ENCODE results near the gene TMEM108. TPM values are rescaled to one million over a fixed set of nuclear protein-coding genes. Genes with fewer than 3 reads are reported as not detected.

TMEM108 gene
- total and polyA plus RNA-seq, 2 of the 4 experiments (the other 2 are of a cell fraction) = 0.18 to 2.2 TPM

DNA sequence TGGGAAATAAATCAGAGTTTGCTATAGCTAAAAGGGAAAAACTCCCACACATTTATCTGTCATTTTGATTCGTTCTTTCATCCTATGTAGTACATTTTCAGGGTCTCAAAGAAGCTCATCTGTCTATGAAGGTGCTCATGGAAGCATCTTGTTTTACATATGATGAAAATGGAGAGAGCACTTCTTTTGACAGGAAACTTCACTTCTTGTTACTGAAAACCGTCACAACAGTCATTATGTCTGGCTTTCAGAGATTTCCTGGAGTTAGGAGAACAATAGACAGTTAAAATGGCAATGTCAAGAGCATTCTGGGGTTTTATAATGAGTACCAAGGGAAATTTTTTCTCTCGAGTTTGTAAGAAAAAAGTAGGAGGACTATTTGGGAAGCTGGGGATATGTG is 83.3 kb downstream of the TMEM108 start:
- Histone ChIP-seq H3K9me3 (ENCODE audit: control insufficient read depth, insufficient read depth, low read length) (no peaks in the 10 kb centered on the region), H2BK5ac (ENCODE audit: low read depth, low read length, poor library complexity, severe bottlenecking) (no peak overlapping the region), H4K5ac (ENCODE audit: low read depth, low read length) (no peak overlapping the region), H4K8ac (ENCODE audit: low read depth in 2 of 2, low read length in 2 of 2) (no peak overlapping the region), H3K4me2 (ENCODE audit: low read depth, low read length) (no peak overlapping the region), H3K36me3 (ENCODE audit: control insufficient read depth, insufficient read depth, low read length) (no peaks in the 10 kb centered on the region), H3K79me1 (ENCODE audit: low read depth in 1 of 2, low read length in 2 of 2) (no peaks in the 10 kb centered on the region), H3K4me3 (ENCODE audit: insufficient read depth, low read depth, low read length) (no peak overlapping the region), H2AFZ (replicated peaks; ENCODE audit: low read length, poor library complexity) (no peak overlapping the region), H3K56ac (ENCODE audit: extremely low read depth, insufficient read depth, low read length) (no peak overlapping the region), H4K91ac (ENCODE audit: insufficient read depth, low read depth, low read length) (no peak overlapping the region), H2AK5ac (ENCODE audit: low read depth, low read length) (no peak overlapping the region), H3K14ac (replicated peaks; ENCODE audit: low read depth, low read length) (no peak overlapping the region), H2BK15ac (ENCODE audit: low read depth, low read length) (no peak overlapping the region), H3K27ac (ENCODE audit: insufficient read depth, low read length) (no peak overlapping the region), H3K9ac (ENCODE audit: low read depth, low read length) (no peak overlapping the region), H3K4me1 (ENCODE audit: control insufficient read depth, insufficient read depth, low read length) (no peaks in the 10 kb centered on the region), H3K9me1 (ENCODE audit: insufficient read depth, low read length) (no peaks in the 10 kb centered on the region), H3K4ac (ENCODE audit: low read depth, low read length) (no peak overlapping the region), H2BK120ac (ENCODE audit: low read depth, low read length) (no peak overlapping the region), H3K23ac (ENCODE audit: low read depth, low read length) (no peak overlapping the region), H2AK9ac (replicated peaks; ENCODE audit: low read depth, low read length, poor library complexity) (no peak overlapping the region), H3K18ac (ENCODE audit: low read depth, low read length) (no peak overlapping the region), H4K20me1 (ENCODE audit: insufficient read depth, low read length) (no peaks in the 10 kb centered on the region), H3K27me3 (ENCODE audit: control insufficient read depth, insufficient read depth, low read length) (no peaks in the 10 kb centered on the region; the same call in 1 of the 2 replicates), H2BK20ac (ENCODE audit: low read depth, low read length) (no peak overlapping the region)
- dilution Hi-C loops (cut with HindIII; ENCODE audit: low sequenced_read_pairs, unreplicated experiment) (no loop called here), intact Hi-C loops (cut with micrococcal nuclease) (no loop called here), in situ Hi-C loops (cut with MboI; ENCODE audit: low sequenced_read_pairs) (no loop called here)
- DNase-seq (no peak), ATAC-seq (ENCODE audit: low read depth) (no peak)
- ChIA-PET POLR2A (ENCODE audit: unreplicated experiment) (no interaction called here), CTCF (interaction anchor here (0.6 kb wide), 2 partner anchors 12 to 219 kb away, joined by 3 read pairs; no protein-coding TSS in a partner anchor)
- WGBS, 2 experiments (ENCODE audit: extremely low coverage in 2 of 2, insufficient read length in 1 of 2) = no CpG with 5 or more reads among the region's 3 CpGs
- TF ChIP-seq NFE2L2 (IDR thresholded peaks at IDR 0.05; ENCODE audit: low read depth, low read length) (no peak), MAZ (IDR thresholded peaks at IDR 0.05; ENCODE audit: borderline replicate concordance, low read depth, low read length) (no peak)
- TF ChIP-seq, protein P1, sequence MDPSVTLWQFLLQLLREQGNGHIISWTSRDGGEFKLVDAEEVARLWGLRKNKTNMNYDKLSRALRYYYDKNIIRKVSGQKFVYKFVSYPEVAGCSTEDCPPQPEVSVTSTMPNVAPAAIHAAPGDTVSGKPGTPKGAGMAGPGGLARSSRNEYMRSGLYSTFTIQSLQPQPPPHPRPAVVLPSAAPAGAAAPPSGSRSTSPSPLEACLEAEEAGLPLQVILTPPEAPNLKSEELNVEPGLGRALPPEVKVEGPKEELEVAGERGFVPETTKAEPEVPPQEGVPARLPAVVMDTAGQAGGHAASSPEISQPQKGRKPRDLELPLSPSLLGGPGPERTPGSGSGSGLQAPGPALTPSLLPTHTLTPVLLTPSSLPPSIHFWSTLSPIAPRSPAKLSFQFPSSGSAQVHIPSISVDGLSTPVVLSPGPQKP (IDR thresholded peaks at IDR 0.05; ENCODE audit: borderline replicate concordance, low read depth, low read length) = no peak
- no TSS peak for BruUV-seq (replicated peaks)
